ENCODE data around the gene PARL.

- no peak for TF ChIP-seq CTCF (IDR thresholded peaks at IDR 0.05)
- TF ChIP-seq, protein P1, sequence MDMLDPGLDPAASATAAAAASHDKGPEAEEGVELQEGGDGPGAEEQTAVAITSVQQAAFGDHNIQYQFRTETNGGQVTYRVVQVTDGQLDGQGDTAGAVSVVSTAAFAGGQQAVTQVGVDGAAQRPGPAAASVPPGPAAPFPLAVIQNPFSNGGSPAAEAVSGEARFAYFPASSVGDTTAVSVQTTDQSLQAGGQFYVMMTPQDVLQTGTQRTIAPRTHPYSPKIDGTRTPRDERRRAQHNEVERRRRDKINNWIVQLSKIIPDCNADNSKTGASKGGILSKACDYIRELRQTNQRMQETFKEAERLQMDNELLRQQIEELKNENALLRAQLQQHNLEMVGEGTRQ (IDR thresholded peaks at IDR 0.05) = no peak
- no peak for TF ChIP-seq RFX5 (IDR thresholded peaks at IDR 0.05)
- no peak for TF ChIP-seq CHD4 (IDR thresholded peaks at IDR 0.05; ENCODE audit: borderline replicate concordance)
- no peak for TF ChIP-seq BHLHE40 (IDR thresholded peaks at IDR 0.05; ENCODE audit: low read depth, low read length)
- no peak for TF ChIP-seq CEBPB (IDR thresholded peaks at IDR 0.05)
- TF ChIP-seq EP300 (IDR thresholded peaks at IDR 0.05) = no peak
- TF ChIP-seq HDAC2 (IDR thresholded peaks at IDR 0.05) = no peak
- TF ChIP-seq POLR2A (IDR thresholded peaks at IDR 0.05; ENCODE audit: low read length) = no peak
- TF ChIP-seq POLR2AphosphoS2 (conservative IDR thresholded peaks at IDR 0.05; ENCODE audit: low read length) = no peak
- TF ChIP-seq MAFK (IDR thresholded peaks at IDR 0.05; ENCODE audit: partially characterized antibody) = no peak
- no peak for TF ChIP-seq JUN (IDR thresholded peaks at IDR 0.05)
- no peak for TF ChIP-seq CBX8 (IDR thresholded peaks at IDR 0.05)
- TF ChIP-seq RCOR1 (IDR thresholded peaks at IDR 0.05; ENCODE audit: low read depth, low read length) = no peak
Observed at GRCh38 chr3:183816681-183817510, 67.8 kb downstream of the PARL start.

All from A549 (cell line).